Daoy (cell line): ENCODE data around the gene SMYD4. TPM values are rescaled to one million over a fixed set of nuclear protein-coding genes. Genes with fewer than 3 reads are reported as not detected.

Source experiments
- DNase-seq: peaks from one replicate; pipeline ENCODE4 v3.0.0-alpha.2; 2015; ENCODE audit warnings: low read depth
- total RNA-seq: library from RNA; depleted of rRNA; stranded (reverse); fragments of >200 nt; shearing (Covaris generic); gene quantifications from 2 replicates; pipeline ENCODE4 v1.2.3, GENCODE V29; 2014; rRNA removed

The SMYD4 gene
- total RNA-seq, 1 experiment from 2014 or later, result 10.1 TPM

DNA sequence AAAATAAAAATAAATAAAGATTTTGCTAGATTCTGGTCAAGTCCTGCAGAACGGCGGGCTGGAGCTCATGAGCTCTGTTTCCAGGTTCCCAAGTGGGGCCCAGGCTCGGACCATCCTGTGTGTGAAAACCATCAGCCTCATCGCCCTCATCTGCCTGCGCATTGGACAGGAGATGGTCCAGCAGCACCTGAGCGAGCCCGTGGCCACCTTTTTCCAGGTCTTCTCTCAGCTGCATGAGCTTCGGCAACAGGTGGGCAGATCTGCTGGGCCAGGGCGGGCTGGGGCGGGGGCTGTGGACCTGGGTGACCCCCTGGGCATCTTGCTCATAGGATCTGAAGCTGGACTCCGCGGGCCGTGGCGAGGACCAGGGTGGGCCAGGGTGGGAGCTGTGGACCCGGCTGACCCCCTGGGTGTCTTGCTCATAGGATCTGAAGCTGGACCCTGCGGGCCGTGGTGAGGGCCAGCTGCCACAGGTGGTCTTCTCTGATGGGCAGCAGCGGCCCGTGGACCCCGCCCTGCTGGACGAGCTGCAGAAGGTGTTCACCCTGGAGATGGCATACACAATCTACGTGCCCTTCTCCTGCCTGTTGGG lies 97.4 kb downstream of the SMYD4 start:
- no peak for DNase-seq

DNA sequence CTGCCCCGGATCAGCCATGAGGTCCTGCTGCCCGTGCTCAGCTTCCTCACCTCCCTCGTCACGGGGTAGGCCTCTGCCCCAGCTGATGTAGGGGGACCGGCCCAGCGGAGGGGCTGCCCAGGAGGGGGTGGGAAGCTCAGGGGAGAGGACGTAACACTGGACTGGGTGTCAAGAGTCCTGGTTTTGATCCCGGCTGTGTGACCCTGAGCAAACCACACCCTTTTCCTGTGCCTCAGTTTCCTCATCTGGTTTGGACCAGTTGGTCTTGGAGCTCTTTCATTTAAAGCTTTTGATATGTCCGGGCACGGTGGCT lies 98.6 kb downstream of the SMYD4 start:
- no peak for DNase-seq

DNA sequence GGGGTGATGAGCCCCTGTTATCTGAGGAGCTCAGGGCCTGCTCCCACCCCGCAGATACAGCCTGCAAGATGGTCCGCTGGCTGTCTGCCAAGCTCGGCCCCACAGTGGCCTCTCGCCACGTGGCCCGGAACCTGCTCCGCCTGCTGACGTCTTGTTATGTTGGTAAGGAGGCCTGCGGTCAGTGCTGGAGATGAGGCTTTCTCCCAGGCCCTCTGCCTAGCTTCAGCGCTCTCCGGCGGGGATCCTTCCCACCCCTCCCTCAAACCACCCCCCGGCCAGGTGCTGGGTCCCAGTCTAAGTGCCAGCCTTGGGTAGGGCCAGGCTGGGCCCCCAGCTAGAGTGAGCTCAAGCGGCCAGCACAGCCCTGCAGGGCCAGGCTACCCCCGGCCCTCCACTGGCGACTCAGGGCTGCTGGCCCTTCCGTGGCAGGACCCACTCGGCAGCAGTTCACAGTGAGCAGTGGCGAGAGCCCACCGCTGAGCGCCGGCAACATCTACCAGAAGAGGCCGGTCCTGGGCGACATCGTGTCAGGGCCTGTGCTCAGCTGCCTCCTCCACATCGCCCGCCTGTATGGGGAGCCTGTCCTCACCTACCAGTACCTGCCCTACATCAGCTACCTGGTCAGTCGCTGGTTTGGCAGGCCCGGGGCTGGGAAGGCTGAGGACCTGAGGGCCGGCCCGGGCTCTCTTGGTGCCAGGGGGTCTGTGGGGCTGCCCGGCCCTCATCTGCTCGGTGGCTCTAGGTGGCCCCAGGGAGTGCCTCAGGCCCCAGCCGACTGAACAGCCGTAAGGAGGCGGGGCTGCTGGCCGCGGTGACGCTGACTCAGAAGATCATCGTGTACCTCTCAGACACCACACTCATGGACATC lies 99.1 kb downstream of the SMYD4 start:
- DNase-seq, result peak; percentile 88

DNA sequence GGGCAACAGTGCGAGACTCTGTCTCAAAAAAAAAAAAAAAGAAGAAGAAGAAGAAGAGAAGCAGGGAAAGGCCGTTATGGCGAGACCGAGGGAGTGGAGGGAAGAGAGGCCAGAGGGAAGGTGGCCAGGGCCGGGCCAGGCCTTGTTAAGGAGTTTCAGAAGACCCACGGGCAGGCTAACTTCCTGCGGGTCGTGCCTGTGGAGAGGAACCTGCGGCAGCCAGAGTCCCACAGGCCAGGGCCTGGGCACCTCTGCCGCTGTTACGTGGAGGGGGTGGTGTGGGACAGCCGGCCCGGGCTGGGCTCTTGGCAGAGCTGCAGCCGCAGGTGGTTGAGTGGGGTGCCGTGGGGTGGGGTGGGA lies 99.8 kb downstream of the SMYD4 start:
- DNase-seq, result no peak

Other genes starting within 250 kb of the SMYD4 start
- 11.5 and 11.9 TPM in 2 replicates for gene SLC43A2, start 201.1 kb downstream of the SMYD4 start, total RNA-seq
- 2.1 and 4.0 TPM in 2 replicates for gene SCARF1, start 184.2 kb downstream of the SMYD4 start, total RNA-seq
- 7.7 and 40.7 TPM in 2 replicates for gene RILP, start 180.0 kb downstream of the SMYD4 start, total RNA-seq
- 63.9 and 93.3 TPM in 2 replicates for gene PRPF8, start 145.0 kb downstream of the SMYD4 start, total RNA-seq
- 0.17 and 0.71 TPM in 2 replicates for gene TLCD2, start 119.5 kb downstream of the SMYD4 start, total RNA-seq
- gene WDR81, start 105.2 kb downstream of the SMYD4 start, total RNA-seq, result 16.5 and 16.7 TPM in 2 replicates
- gene SERPINF2, start 87.0 kb downstream of the SMYD4 start, total RNA-seq, result 0.06 and 0.80 TPM in 2 replicates
- 0.69 and 2.6 TPM in 2 replicates for gene SERPINF1, start 67.8 kb downstream of the SMYD4 start, total RNA-seq
- gene RPA1, start 103 bp upstream of the SMYD4 start, total RNA-seq, result 25.4 and 29.9 TPM in 2 replicates
- 0.83 TPM in 1 of 2 replicates, not detected in the other for gene RTN4RL1, start 195.4 kb upstream of the SMYD4 start, total RNA-seq
- 45.2 TPM in 2 replicates for gene DPH1, start 200.3 kb upstream of the SMYD4 start, total RNA-seq
- gene OVCA2, start 212.1 kb upstream of the SMYD4 start, total RNA-seq, result 83.3 and 93.3 TPM in 2 replicates
- 10.4 and 12.2 TPM in 2 replicates for gene HIC1, start 225.2 kb upstream of the SMYD4 start, total RNA-seq